GM19099 (cell line): Measurements from ENCODE around the gene SLC4A8.

Experiments used
- POLR2A ChIP-seq: IDR thresholded peaks from 3 replicates; pipeline ENCODE4 v1.6.1; 2011; ENCODE audit warnings: low read depth; ENCODE audit not compliant: insufficient read length; ENCODE audit errors: extremely low read depth

SLC4A8 gene

GRCh38 chr12:51538149-51538548 lies 113.5 kb downstream of the SLC4A8 start:
- TF ChIP-seq POLR2A, result no peak

DNA sequence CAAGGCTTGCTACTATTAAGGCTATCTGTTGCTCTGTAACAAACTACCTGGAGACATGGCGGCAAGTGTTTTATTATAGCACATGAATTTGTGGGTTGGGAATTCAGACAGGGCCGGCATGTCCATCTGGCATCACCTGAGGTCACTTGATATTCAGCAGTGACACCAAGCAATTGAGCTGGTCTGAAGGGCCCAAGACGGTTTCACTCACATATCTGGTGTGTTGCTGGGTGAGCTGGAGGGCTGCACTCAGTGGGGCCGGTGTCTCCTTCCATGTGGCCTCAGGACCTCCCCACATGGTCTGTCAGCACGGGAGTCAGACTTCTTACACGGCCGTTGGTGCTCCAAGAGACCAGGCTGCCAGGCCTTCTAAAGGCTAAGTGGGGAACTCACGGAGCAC lies 114.0 kb downstream of the SLC4A8 start:
- no peak for TF ChIP-seq POLR2A

DNA sequence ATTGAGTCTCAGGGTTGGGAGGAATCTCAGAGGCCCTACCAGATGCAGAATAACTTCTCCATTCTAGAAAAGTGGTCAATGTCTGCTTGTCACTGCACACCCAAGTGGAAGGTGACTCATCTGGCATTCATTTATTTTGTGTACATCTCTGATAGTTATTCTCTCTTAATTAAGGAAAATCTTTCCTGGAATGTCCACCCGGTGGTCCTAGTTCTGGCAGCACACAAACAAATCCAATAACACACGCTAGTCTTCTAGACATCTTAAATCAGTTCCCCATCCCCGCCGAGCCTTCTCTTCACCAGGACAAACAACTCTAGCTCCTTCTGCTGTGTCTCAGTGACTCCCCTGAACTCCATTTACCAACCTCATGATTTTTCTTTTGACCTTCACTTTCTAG lies 116.4 kb downstream of the SLC4A8 start:
- no peak for TF ChIP-seq POLR2A

DNA sequence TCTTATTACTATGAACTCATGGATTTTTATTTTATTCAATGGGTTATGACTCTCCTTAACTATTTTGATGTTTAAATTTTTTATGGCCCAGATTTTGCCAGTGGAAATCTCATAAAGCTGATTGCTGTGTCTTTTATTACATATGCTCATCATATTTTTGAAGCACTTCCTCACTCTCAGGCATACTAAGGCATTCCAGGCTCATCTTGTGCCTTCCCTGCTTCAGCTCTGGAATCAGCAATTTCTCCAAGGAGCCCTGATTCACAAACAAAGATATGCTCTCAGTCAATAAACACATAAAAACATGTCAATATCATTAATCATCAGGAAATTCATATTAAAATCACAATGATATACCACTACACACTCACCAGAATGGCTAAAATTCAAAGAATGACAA lies 121.5 kb downstream of the SLC4A8 start:
- TF ChIP-seq POLR2A, result no peak

GRCh38 chr12:51547606-51548005 lies 123.0 kb downstream of the SLC4A8 start:
- no peak for TF ChIP-seq POLR2A

DNA sequence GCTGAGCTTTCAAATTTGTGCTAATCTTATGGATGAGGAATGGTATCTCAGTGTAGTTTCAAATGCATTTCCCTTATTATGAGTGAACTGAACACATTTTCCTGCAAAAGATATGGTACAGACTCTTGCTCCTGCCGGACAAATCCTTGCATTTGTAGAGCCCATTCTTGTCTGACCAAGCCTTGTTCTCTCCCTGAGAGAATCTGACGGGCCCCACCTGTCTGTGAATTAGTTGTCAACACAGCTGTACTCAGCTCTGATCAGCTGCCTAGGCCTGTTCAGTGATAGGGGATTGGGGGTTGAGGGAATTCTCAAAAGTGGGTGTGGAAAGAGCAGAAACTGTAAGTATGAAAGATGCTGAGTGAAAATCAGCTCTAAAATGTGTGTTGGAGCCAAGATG lies 123.6 kb downstream of the SLC4A8 start:
- TF ChIP-seq POLR2A, result no peak

GRCh38 chr12:51549637-51550036 lies 125.0 kb downstream of the SLC4A8 start:
- TF ChIP-seq POLR2A, result no peak
